Trophoblast cell (in vitro differentiated cells and primary cell): Measurements from ENCODE around the gene ABCC3.

ENCODE experiments used
- DNase-seq, 2 donors: peaks; one replicate each; pipeline ENCODE4 v3.0.0-alpha.2; 2016
- H2AFZ ChIP-seq: 2 replicates; pipeline ENCODE4 v1.6.1; 2013; ENCODE audit warnings: low read length, moderate library complexity, mild to moderate bottlenecking; ENCODE audit not compliant: insufficient read depth, poor library complexity
- H2AK5ac ChIP-seq: 2 replicates; pipeline ENCODE4 v1.6.1; 2013; ENCODE audit warnings: mild to moderate bottlenecking, low read length
- H2BK120ac ChIP-seq: 2 replicates; pipeline ENCODE4 v1.6.1; 2013; ENCODE audit warnings: low read length, mild to moderate bottlenecking, moderate library complexity; ENCODE audit not compliant: insufficient read depth, poor library complexity
- H2BK12ac ChIP-seq: 2 replicates; pipeline ENCODE4 v1.6.1; 2013; ENCODE audit warnings: mild to moderate bottlenecking, low read length, moderate library complexity
- H2BK5ac ChIP-seq: 2 replicates; pipeline ENCODE4 v1.6.1; 2013; ENCODE audit warnings: low read length, low read depth, moderate library complexity, mild to moderate bottlenecking; ENCODE audit not compliant: poor library complexity
- H3K14ac ChIP-seq: 2 replicates; pipeline ENCODE4 v1.6.1; 2013; ENCODE audit warnings: mild to moderate bottlenecking, low read length
- H3K18ac ChIP-seq: 2 replicates; pipeline ENCODE4 v1.6.1; 2013; ENCODE audit warnings: mild to moderate bottlenecking, low read length
- H3K23ac ChIP-seq: 2 replicates; pipeline ENCODE4 v1.6.1; 2013; ENCODE audit warnings: low read length
- H3K27ac ChIP-seq: 2 replicates; pipeline ENCODE4 v1.5.1; 2013; ENCODE audit warnings: low read depth, mild to moderate bottlenecking, inconsistent platforms, low read length, moderate library complexity
- H3K27me3 ChIP-seq: 2 replicates; pipeline ENCODE4 v1.6.1; 2013; ENCODE audit warnings: inconsistent platforms, mild to moderate bottlenecking, low read length, moderate library complexity; ENCODE audit not compliant: insufficient read depth
- H3K36me3 ChIP-seq, 2 experiments: 1 replicate in 1 of 2; 2 replicates in 1 of 2; pipeline ENCODE4 v1.6.1; 2013; ENCODE audit warnings: low read length in 2 of 2, mild to moderate bottlenecking in 2 of 2, moderate library complexity in 1 of 2; ENCODE audit not compliant: insufficient read depth in 2 of 2, control insufficient read depth in 1 of 2
- H3K4ac ChIP-seq: 2 replicates; pipeline ENCODE4 v1.6.1; 2013; ENCODE audit warnings: low read depth, mild to moderate bottlenecking, low read length, moderate library complexity
- H3K4me1 ChIP-seq, 2 experiments: 1 replicate in 1 of 2; 2 replicates in 1 of 2; pipeline ENCODE4 v1.6.1; 2013; ENCODE audit warnings: low read length in 2 of 2, mild to moderate bottlenecking in 2 of 2, moderate library complexity in 1 of 2; ENCODE audit not compliant: insufficient read depth in 2 of 2, control insufficient read depth in 1 of 2
- H3K4me2 ChIP-seq: 2 replicates; pipeline ENCODE4 v1.6.1; 2013; ENCODE audit warnings: inconsistent platforms, mild to moderate bottlenecking, low read length, moderate library complexity
- H3K4me3 ChIP-seq: 2 replicates; pipeline ENCODE4 v1.5.1; 2013; ENCODE audit warnings: mild to moderate bottlenecking, low read depth, low read length, inconsistent platforms
- H3K79me1 ChIP-seq: one replicate; pipeline ENCODE4 v1.6.1; 2013; ENCODE audit warnings: low read length
- H3K79me2 ChIP-seq: 2 replicates; pipeline ENCODE4 v1.6.1; 2013; ENCODE audit warnings: low read length, mild to moderate bottlenecking; ENCODE audit not compliant: control insufficient read depth, insufficient read depth, poor library complexity
- H3K9ac ChIP-seq: 2 replicates; pipeline ENCODE4 v1.6.1; 2013; ENCODE audit warnings: mild to moderate bottlenecking, low read length
- H3K9me3 ChIP-seq: 2 replicates; pipeline ENCODE4 v1.6.1; 2013; ENCODE audit warnings: low read depth, mild to moderate bottlenecking, control low read depth, inconsistent platforms, low read length; ENCODE audit not compliant: insufficient read depth
- H4K12ac ChIP-seq: 2 replicates; pipeline ENCODE4 v1.6.1; 2013; ENCODE audit warnings: low read depth, mild to moderate bottlenecking, low read length, moderate library complexity
- H4K8ac ChIP-seq: 2 replicates; pipeline ENCODE4 v1.6.1; 2013; ENCODE audit warnings: low read depth, mild to moderate bottlenecking, low read length, moderate library complexity
- H4K91ac ChIP-seq: one replicate; pipeline ENCODE4 v1.6.1; 2013; ENCODE audit warnings: low read depth, mild to moderate bottlenecking, low read length, moderate library complexity
- WGBS: extraction: QIAGEN DNeasy Blood & Tissue Kit; methylation state at CpG from one replicate; pipeline ENCODE4 v1.1.7; 2013; ENCODE audit warnings: missing lambda C conversion rate; ENCODE audit not compliant: insufficient read length, insufficient coverage; ENCODE audit errors: extremely low coverage; 5-methylcytosine and 5-hydroxymethylcytosine counted together

The ABCC3 gene

DNA sequence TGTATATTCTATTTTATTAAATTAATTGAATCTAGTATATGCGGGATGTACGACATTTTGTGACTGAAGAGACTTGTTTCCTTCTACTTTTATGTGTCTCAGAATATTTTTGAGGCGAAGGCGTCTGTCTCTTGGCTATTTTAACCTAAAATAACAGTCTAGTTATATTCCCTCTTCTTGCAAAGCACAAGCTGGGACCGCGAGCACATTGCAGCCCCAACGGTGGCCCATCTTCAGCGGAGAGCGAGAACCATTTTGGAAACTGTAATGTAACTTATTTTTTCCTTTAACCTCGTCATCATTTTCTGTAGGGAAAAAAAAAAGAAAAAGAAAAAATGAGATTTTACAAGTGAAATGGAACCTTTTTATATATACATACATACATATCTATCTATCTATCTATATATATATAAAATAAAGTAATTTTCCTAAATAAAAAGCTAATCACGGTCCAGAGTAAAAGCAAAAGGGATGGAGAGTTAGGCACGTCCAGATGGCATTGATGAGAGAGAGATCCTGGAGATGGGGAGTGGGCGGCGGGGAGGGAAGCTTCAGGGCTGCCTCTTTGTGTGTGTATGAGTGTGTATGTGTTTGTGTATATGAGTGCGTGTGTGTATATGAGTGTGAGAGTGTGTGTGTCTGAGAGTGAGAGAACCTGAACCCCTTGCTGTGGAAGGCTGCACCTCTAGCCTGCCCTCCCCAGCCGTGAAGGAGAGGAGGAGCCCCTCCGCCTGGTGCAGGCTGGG is 7.5 kb upstream of the ABCC3 start:
- no CpG with 5 or more reads among the region's 17 CpGs for WGBS
- Histone ChIP-seq H2AK5ac (no peak overlapping the region), H2AFZ (no peak overlapping the region)

DNA sequence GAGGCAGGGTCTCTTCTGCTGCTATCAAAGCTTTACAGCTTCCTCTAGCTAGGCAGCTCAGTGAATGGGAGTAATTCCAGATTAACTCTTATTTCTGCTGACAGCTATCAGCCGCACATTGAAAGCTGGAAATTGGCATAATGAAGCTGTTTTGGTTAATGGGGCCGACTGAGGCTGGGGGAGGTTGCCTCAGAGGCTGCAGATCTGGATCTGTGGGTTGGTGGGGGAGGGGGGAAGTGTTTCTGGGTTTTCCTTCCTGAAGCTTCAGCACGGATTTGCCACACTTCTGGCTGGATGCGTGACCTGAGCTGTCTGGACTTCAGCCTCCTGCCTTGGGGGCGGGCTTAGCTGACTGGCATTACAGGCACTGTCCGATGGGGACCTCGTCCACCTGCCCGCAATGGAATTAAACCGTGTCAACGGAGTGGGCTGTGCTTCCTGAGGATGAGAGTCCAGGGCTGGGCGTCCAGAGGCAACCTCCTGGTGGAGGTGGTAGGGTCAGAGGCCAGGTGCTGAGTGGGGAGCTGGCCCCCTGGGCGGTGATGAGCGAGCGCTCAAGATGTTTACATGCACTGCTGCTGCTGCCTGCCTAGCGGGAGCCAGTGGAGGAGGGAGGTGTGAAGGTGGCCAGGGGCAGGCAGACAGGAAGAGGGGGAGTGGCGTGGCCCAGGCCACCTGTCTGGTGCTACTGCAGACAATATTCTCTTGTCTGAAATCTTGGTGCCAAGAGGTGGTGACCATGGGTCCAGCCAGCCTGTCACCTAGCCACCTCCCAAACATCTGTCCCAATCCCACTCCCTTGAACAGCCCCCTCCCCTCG is 6.7 kb upstream of the ABCC3 start:
- H3K4me2 ChIP-seq: peak overlapping the region; percentile 44
- no peak overlapping the region for H2BK5ac ChIP-seq
- H4K12ac ChIP-seq: no peak overlapping the region
- no peak overlapping the region for H4K8ac ChIP-seq
- H2BK12ac ChIP-seq: no peak overlapping the region
- H3K79me2 ChIP-seq: no peaks in the 10 kb centered on the region
- no peaks in the 10 kb centered on the region for H3K36me3 ChIP-seq
- no CpG with 5 or more reads among the region's 17 CpGs for WGBS
- H3K9me3 ChIP-seq: peaks cover 9% of the 10 kb centered on the region
- H3K79me1 ChIP-seq: no peaks in the 10 kb centered on the region
- H4K91ac ChIP-seq: no peak overlapping the region
- H3K4me1 ChIP-seq: peaks cover 15% of the 10 kb centered on the region in 2 experiments
- H3K9ac ChIP-seq: no peak overlapping the region
- H3K23ac ChIP-seq: no peak overlapping the region
- no peak overlapping the region for H2AK5ac ChIP-seq
- DNase-seq: no peak
- H3K14ac ChIP-seq: no peak overlapping the region
- no peak overlapping the region for H2AFZ ChIP-seq
- no peak overlapping the region for H3K4ac ChIP-seq
- no peak overlapping the region for H2BK120ac ChIP-seq
- no peaks in the 10 kb centered on the region for H3K27me3 ChIP-seq
- no peak overlapping the region for H3K18ac ChIP-seq
- H3K27ac ChIP-seq: no peak overlapping the region
- no peak overlapping the region for H3K4me3 ChIP-seq

More for the DNA sequence above, 7.5 kb upstream of the ABCC3 start:
- no peak overlapping the region for H3K18ac ChIP-seq
- H3K4ac ChIP-seq: no peak overlapping the region
- H4K91ac ChIP-seq: no peak overlapping the region
- H3K79me2 ChIP-seq: no peaks in the 10 kb centered on the region
- no peak overlapping the region for H3K14ac ChIP-seq
- no peak overlapping the region for H2BK5ac ChIP-seq
- H3K9me3 ChIP-seq: peaks cover 9% of the 10 kb centered on the region
- no peaks in the 10 kb centered on the region for H3K79me1 ChIP-seq
- peaks cover 15% of the 10 kb centered on the region in 2 experiments for H3K4me1 ChIP-seq
- no peaks in the 10 kb centered on the region for H3K36me3 ChIP-seq
- no peak overlapping the region for H4K12ac ChIP-seq
- peak overlapping the region; percentile 44 for H3K4me2 ChIP-seq
- no peak overlapping the region for H3K23ac ChIP-seq
- H4K8ac ChIP-seq: no peak overlapping the region
- no peaks in the 10 kb centered on the region for H3K27me3 ChIP-seq
- no peak overlapping the region for H2BK12ac ChIP-seq
- no peak for DNase-seq
- H3K9ac ChIP-seq: no peak overlapping the region
- no peak overlapping the region for H2BK120ac ChIP-seq
- no peak overlapping the region for H3K4me3 ChIP-seq
- no peak overlapping the region for H3K27ac ChIP-seq

DNA sequence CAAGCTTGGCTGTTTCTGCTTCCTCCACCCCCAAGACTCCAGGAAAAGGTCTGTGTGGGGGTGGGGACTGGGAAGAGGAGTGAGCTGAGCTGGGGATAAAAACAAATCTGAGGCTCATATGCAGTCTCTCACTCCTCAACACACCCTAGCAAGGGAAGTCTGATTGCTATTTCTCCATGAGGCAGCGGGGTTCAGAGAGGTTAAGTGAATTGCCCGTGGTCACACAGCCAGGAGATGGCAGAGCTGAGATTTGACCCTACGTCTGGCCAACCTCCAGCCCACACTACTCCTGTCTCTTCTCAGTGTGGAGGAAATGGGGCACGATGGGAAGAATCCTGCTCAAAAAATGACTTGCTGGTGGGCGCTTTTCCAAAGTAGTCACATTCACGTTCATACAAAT is 4.8 kb upstream of the ABCC3 start:
- Histone ChIP-seq H3K9ac (no peak overlapping the region), H4K8ac (no peak overlapping the region), H3K14ac (no peak overlapping the region), H3K18ac (no peak overlapping the region), H3K36me3 (no peaks in the 10 kb centered on the region), H3K4me3 (no peak overlapping the region), H4K91ac (no peak overlapping the region), H3K27me3 (peaks cover 17% of the 10 kb centered on the region), H2AFZ (no peak overlapping the region), H3K4me1 (peaks cover 15 to 19% of the 10 kb centered on the region in 2 experiments), H3K27ac (no peak overlapping the region), H4K12ac (no peak overlapping the region), H3K79me2 (no peaks in the 10 kb centered on the region), H3K4ac (no peak overlapping the region), H3K79me1 (no peaks in the 10 kb centered on the region), H2BK12ac (no peak overlapping the region), H2BK120ac (no peak overlapping the region), H3K4me2 (no peak overlapping the region), H2AK5ac (no peak overlapping the region), H3K23ac (no peak overlapping the region), H2BK5ac (no peak overlapping the region), H3K9me3 (peaks cover 6% of the 10 kb centered on the region)
- DNase-seq: no peak
- no CpG with 5 or more reads among the region's 6 CpGs for WGBS

DNA sequence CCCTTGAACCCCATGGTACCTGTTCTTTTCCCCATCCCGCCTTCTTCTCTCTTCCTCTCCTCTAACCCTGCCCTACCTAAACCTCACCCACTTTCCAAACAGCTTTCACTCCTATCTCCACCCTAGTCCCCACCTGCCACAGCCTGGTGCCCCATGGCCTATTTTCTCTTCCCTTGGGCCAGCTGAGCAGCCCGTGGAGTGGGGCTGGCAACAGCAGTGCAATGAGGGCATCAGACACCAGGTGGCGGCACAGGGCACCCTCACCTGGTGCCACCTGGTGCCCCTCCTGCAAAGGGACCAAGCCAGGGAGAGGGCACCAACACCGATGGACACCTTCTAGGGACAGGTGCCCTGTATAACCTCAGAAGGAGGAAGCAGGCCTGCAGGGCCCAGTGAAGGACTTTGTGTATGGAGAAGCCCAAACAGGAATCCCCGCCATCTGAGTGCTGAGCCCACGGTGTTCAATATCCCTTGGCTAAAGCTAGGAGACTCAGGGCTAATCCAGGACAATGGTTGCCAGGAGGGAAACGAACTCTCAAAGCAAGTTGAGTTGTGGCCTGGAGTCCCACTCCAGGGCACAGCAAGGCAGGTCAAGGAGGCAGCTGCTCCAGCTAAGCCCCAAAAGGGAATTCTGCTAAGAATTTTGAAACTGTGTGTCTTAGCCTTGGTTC is 4.0 kb upstream of the ABCC3 start:
- Histone ChIP-seq H4K91ac (no peak overlapping the region), H3K14ac (no peak overlapping the region), H3K23ac (no peak overlapping the region), H3K27ac (no peak overlapping the region), H3K79me1 (no peaks in the 10 kb centered on the region), H3K4ac (no peak overlapping the region), H3K9me3 (peaks cover 3% of the 10 kb centered on the region), H3K9ac (no peak overlapping the region), H3K27me3 (peaks cover 24% of the 10 kb centered on the region), H4K12ac (no peak overlapping the region), H3K4me1 (peaks cover 15 to 19% of the 10 kb centered on the region in 2 experiments), H2BK5ac (no peak overlapping the region), H4K8ac (no peak overlapping the region), H3K18ac (no peak overlapping the region), H2BK12ac (no peak overlapping the region), H2AFZ (no peak overlapping the region), H3K79me2 (no peaks in the 10 kb centered on the region), H3K4me2 (no peak overlapping the region), H3K36me3 (no peaks in the 10 kb centered on the region), H2BK120ac (no peak overlapping the region), H3K4me3 (no peak overlapping the region), H2AK5ac (no peak overlapping the region)
- peak in 1 of 2 donors; percentile 62 for DNase-seq
- WGBS: no CpG with 5 or more reads among the region's 7 CpGs
